MM.1S (cell line): ENCODE measurements around the gene ATXN1.

Source experiments
- DNase-seq: peaks from one replicate; pipeline ENCODE4 v3.0.0-alpha.2; 2015
- H2AFZ ChIP-seq: fragments of 300-600 bp; sonication (generic); 2 replicates; pipeline ENCODE4 v1.6.0; 2016; ENCODE audit warnings: antibody characterized with exemption, low read length
- H3F3A ChIP-seq: fragments of 300-600 bp; sonication (generic); 2 replicates; pipeline ENCODE4 v1.6.1; 2016; ENCODE audit warnings: mild to moderate bottlenecking, antibody characterized with exemption, low read length, moderate library complexity, mixed read lengths; ENCODE audit not compliant: insufficient read depth
- H3K27ac ChIP-seq: fragments of 300-600 bp; sonication (generic); 2 replicates; pipeline ENCODE4 v1.5.1; 2016; ENCODE audit warnings: mild to moderate bottlenecking, low read length
- H3K27me3 ChIP-seq: fragments of 300-600 bp; sonication (generic); replicated peaks from 2 replicates; pipeline ENCODE4 v1.6.0; 2016; ENCODE audit warnings: low read length; ENCODE audit not compliant: insufficient read depth
- H3K36me3 ChIP-seq: fragments of 300-600 bp; sonication (generic); replicated peaks from 2 replicates; pipeline ENCODE4 v1.6.1; 2016; ENCODE audit warnings: mild to moderate bottlenecking, low read length, mixed read lengths; ENCODE audit not compliant: insufficient read depth
- H3K4me1 ChIP-seq: fragments of 300-600 bp; sonication (generic); 2 replicates; pipeline ENCODE4 v1.6.1; 2016; ENCODE audit warnings: low read length, mixed read lengths
- H3K4me2 ChIP-seq: fragments of 300-600 bp; sonication (generic); 2 replicates; pipeline ENCODE4 v1.6.0; 2016; ENCODE audit warnings: low read depth, low read length
- H3K4me3 ChIP-seq: fragments of 300-600 bp; sonication (generic); 2 replicates; pipeline ENCODE4 v1.5.1; 2016; ENCODE audit warnings: low read length, mixed read lengths
- H3K79me2 ChIP-seq: fragments of 300-600 bp; sonication (generic); 2 replicates; pipeline ENCODE4 v1.6.1; 2016; ENCODE audit warnings: mixed run types, low read length, mixed read lengths
- H3K9ac ChIP-seq: fragments of 300-600 bp; sonication (generic); 2 replicates; pipeline ENCODE4 v1.6.1; 2016; ENCODE audit warnings: low read length, mixed read lengths
- H3K9me2 ChIP-seq: fragments of 300-600 bp; sonication (generic); replicated peaks from 2 replicates; pipeline ENCODE4 v1.6.1; 2016; ENCODE audit warnings: mild to moderate bottlenecking, low read length, mixed read lengths; ENCODE audit not compliant: insufficient read depth
- H3K9me3 ChIP-seq: fragments of 300-600 bp; sonication (generic); replicated peaks from 2 replicates; pipeline ENCODE4 v1.6.1; 2016; ENCODE audit warnings: mild to moderate bottlenecking, low read length, mixed read lengths; ENCODE audit not compliant: insufficient read depth
- H4K20me1 ChIP-seq: fragments of 300-600 bp; sonication (generic); 2 replicates; pipeline ENCODE4 v1.6.1; 2016; ENCODE audit warnings: mild to moderate bottlenecking, low read length, moderate library complexity, mixed read lengths; ENCODE audit not compliant: insufficient read depth
- CTCF ChIP-seq: fragments of 300-600 bp; sonication (generic); IDR thresholded peaks from 2 replicates; pipeline ENCODE4 v1.5.1; 2016; ENCODE audit warnings: antibody characterized with exemption, low read length, mixed read lengths
- EZH2 ChIP-seq: fragments of 300-600 bp; sonication (generic); optimal IDR thresholded peaks from 2 replicates; pipeline ENCODE3; 2017; ENCODE audit warnings: low read depth, mild to moderate bottlenecking, antibody characterized with exemption, low read length, mixed read lengths
- EZH2phosphoT487 ChIP-seq: fragments of 300-600 bp; sonication (generic); IDR thresholded peaks from 2 replicates; pipeline ENCODE4 v1.6.1; 2018; ENCODE audit warnings: antibody characterized with exemption, low read length

The ATXN1 gene

GRCh38 chr6:16321341-16321710, 439.9 kb downstream of the ATXN1 start:
- Histone ChIP-seq H3K9me2 (no peaks in the 10 kb centered on the region), H4K20me1 (no peaks in the 10 kb centered on the region), H3K9ac (no peak overlapping the region), H2AFZ (no peak overlapping the region), H3F3A (peaks cover 32% of the 10 kb centered on the region), H3K4me1 (peaks cover 48% of the 10 kb centered on the region), H3K36me3 (no peaks in the 10 kb centered on the region), H3K27ac (peak overlapping the region; percentile 85; the same call in 1 of the 2 replicates), H3K4me3 (no peak overlapping the region), H3K9me3 (no peaks in the 10 kb centered on the region), H3K27me3 (no peaks in the 10 kb centered on the region), H3K4me2 (no peak overlapping the region), H3K79me2 (peaks cover 5% of the 10 kb centered on the region; the same call in 1 of the 2 replicates)
- TF ChIP-seq EZH2phosphoT487 (no peak), EZH2 (no peak), CTCF (no peak)
- DNase-seq: no peak

GRCh38 chr6:16320533-16321340, 440.5 kb downstream of the ATXN1 start:
- H3K27ac ChIP-seq: peak overlapping the region; percentile 85
- H2AFZ ChIP-seq: no peak overlapping the region
- H3K4me2 ChIP-seq: peak overlapping the region; percentile 77
- H3K79me2 ChIP-seq: peaks cover 5% of the 10 kb centered on the region; the same call in 1 of the 2 replicates
- H3K9me2 ChIP-seq: no peaks in the 10 kb centered on the region
- DNase-seq: no peak
- H3K9ac ChIP-seq: peak overlapping the region; percentile 58
- H3F3A ChIP-seq: peaks cover 32% of the 10 kb centered on the region
- H3K4me1 ChIP-seq: peaks cover 48% of the 10 kb centered on the region
- no peaks in the 10 kb centered on the region for H3K27me3 ChIP-seq
- TF ChIP-seq EZH2: no peak
- TF ChIP-seq EZH2phosphoT487: no peak
- TF ChIP-seq CTCF: no peak
- H3K36me3 ChIP-seq: no peaks in the 10 kb centered on the region
- H4K20me1 ChIP-seq: no peaks in the 10 kb centered on the region
- H3K9me3 ChIP-seq: no peaks in the 10 kb centered on the region
- H3K4me3 ChIP-seq: peak overlapping the region; percentile 32

- Histone ChIP-seq H3K79me2 (peaks cover 5% of the 10 kb centered on the region; the same call in 1 of the 2 replicates), H3K9ac (peak overlapping the region; percentile 58), H2AFZ (peak overlapping the region; percentile 62), H3K27me3 (no peaks in the 10 kb centered on the region), H3K4me2 (peak overlapping the region; percentile 77), H3K36me3 (no peaks in the 10 kb centered on the region), H3F3A (peaks cover 32% of the 10 kb centered on the region), H3K9me2 (no peaks in the 10 kb centered on the region), H3K27ac (peak overlapping the region; percentile 85), H3K4me3 (peak overlapping the region; percentile 32), H3K9me3 (no peaks in the 10 kb centered on the region), H4K20me1 (no peaks in the 10 kb centered on the region), H3K4me1 (peaks cover 48% of the 10 kb centered on the region)
- DNase-seq: peak; percentile 79
- TF ChIP-seq EZH2 (no peak), EZH2phosphoT487 (no peak), CTCF (no peak)
Observed at GRCh38 chr6:16319813-16320532, 441.3 kb downstream of the ATXN1 start.
